ENCODE data around the gene EFCAB14. TPM values are rescaled to one million over a fixed set of nuclear protein-coding genes. Genes with fewer than 3 reads are reported as not detected.
"Not testable (repeated sequence)": the region's sequence is repeated elsewhere in the genome, so short reads cannot be mapped to it uniquely, and the experiment has no call there.

Gene EFCAB14
- total RNA-seq, 1 donor from 2014 or later = 59.5 TPM

DNA sequence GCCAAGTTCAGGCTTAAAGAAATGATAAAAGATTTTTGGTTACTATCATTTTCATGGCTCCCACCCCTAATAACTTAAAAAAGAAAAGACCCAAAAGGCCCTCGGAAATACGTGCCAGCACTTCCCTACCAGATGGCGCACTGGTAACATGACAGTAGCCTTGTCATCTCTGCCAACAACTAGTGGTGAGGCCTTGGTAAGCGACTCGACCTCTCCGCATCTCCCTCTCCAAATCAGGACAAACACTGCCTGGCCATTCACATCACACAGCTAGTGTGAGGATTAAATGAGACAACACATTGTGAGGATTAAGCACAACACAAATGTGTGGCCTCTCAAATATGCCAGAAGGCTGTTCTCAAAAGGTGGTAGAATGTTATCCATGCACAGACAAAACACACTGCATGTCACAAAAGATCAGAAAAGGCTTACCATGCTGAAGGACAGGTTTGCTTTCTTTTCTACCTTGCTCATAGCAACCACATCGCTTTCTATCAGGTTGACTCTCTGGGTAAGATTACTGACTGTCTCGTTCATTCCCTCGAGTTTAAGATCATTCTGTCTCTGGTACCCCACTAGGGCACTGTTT, 30.9 kb downstream of the EFCAB14 start:
- DNase-seq (ENCODE audit: low spot score) = no peak

DNA sequence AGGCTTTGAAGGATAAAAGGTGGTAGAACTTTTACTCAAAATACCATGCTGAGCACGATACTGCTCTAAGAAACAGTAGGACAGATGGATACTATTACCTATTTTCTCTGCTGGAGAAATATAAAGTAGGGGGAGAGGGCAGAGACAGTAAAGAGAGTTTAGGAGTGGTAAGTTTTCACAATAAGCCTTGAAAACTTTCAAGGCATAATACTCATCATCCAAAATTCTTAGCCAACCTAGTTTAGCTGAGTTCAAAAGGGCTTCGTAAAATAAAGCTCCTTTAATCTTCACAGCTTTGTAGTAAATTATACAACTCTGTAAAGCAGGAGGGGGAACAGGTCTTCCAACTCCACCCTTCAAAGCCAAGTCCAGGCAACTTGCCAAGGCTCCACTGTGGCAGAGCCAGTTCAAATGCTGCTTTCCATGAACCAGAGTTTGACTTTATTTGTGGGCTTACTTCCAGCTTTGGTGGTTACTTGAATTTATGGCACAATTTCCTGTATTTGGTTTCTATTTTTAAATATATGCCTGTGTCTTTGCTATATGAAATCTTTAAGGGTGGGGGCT, 31.7 kb downstream of the EFCAB14 start:
- peak; percentile 93 for DNase-seq (ENCODE audit: low spot score)

DNA sequence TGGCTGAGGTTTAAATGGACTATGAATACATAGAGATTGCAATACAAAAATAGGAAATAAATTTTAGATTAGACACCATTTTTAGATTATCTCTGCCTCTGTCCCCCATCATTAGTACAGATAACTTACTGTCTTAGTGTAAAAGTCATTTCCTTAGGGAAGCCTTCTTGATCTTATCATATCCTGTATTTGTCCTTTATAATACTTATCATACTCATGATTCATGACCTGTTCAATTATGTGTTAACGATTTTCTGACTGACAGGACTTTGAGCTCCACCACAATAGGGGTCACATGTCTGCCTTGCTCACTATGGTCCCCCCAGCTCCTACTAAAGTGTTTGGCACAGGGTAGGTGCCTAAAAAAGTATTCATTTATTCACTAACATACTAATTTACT, 32.7 kb downstream of the EFCAB14 start:
- DNase-seq (ENCODE audit: low spot score) = no peak

DNA sequence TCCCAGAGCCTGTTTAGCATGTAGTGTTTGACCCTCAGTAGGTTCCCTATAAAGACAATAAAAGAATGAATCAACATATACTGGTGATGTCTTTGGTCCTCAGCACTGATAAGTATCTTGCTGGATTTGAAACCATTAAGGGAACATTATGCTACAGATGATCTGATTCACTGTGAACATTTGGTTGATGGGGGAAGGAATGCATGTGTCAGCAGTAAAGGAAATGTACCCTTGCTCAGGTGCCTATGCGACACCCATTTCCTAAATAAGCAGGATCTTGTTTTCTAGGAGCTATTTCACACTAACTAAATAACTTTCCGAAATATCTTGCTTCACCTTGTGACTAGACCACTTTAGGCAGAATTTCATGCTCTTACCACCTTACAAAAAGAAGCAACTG, 34.2 kb downstream of the EFCAB14 start:
- DNase-seq (ENCODE audit: low spot score) = no peak

DNA sequence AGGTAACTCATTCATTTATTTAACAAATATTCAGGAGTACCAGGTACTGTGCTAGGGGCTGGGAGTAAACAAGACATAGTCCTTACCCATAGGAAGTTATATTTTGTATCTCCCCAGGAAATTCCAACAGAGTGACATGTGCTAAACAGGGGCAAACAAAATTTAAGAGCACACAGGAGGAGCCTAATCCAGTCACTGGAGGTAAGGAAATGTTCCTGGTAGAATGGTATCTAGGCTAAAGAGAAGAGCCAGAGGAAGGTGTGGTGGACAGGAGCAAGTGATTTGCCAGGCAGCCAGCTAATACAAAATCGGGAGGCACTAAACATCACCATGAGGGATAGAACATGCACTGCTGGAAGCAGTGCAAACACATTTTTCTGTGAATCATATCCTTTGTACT, 36.9 kb downstream of the EFCAB14 start:
- no peak for DNase-seq (ENCODE audit: low spot score)

DNA sequence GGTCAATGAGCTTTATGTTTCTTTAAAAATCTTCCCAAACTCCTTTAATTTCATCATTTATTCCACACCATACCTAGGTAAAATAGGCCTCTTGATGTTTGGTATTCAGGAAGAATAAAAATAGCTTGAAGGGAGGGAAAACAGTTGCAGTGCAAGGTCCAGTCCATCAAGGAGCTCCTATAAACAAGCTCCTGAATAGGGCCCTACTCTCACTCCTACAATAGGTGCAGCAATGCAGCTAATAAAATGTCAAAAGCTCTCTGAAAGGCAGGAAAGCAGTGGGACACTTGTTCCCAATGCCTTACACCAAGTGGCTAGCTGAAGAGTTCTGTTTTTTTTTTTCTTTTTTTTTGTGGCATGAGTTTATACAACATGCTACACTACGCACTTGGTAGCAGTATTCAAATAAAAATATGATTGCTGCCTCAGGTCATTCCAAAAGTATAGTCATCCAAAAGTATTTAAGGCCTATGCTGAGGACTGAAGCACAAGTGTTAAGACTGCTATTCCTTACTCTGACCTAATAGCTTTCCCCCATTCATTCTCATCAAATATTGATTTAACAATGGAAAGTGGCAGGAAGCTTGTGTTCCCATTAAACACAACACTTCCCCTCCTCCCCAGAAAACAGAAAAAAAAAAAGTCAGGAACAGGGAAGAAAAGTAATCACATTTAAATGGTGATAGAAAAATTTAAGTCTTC, 37.4 kb downstream of the EFCAB14 start:
- DNase-seq (ENCODE audit: low spot score) = no peak

DNA sequence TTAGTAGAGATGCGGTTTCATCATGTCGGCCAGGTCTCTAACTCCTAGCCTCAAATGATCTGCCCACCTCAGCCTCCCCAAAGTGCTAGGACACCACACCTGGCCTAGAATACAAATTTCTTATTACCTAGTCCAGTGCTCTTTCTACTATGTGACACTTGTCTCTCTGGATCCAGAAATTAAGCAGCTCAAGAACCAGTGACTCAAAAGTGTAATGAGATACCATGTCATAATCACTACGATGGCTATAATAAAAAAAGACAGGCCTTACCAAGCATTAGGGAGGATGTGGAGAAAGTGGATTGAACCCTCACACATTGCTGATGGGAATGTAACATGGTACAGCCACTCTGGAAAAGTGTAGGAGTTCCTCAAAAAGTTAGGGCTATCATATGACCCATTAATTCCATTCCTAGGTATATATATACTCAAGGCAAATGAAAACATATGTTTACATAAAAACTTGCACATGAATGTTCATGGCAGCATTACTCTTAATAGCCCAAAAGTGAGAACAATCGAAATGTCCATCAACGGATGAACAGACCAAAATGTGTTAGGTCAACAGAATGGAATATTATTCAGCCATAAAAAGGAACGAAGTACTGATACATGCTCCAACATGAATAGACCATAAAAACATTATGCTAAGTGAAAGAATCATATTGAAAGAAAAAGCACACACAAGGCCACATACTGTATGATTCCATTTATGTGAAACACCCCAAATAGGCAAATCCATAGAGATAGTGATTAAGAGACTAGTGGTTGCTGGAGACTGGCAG, 38.9 kb downstream of the EFCAB14 start:
- no peak for DNase-seq (ENCODE audit: low spot score)

DNA sequence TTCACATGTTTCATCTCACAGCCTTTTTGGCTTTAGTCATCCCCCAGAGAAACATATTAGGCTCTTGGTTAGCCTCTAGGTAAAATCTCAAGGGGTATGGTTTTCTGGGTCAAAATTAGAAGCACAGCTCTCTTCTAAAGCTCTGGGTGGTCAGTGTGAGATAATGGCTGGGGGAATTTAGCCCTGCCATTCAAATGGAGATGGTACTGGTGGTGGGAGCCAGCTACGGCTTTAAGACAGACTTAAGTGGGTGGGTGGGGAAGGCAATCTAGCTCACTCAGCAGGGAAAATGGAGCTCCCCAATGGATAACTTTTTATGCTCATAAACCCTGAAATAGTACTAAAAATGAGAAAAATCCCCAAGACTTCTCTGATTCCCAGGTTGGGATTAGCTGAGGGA, 41.6 kb downstream of the EFCAB14 start:
- no peak for DNase-seq (ENCODE audit: low spot score)

DNA sequence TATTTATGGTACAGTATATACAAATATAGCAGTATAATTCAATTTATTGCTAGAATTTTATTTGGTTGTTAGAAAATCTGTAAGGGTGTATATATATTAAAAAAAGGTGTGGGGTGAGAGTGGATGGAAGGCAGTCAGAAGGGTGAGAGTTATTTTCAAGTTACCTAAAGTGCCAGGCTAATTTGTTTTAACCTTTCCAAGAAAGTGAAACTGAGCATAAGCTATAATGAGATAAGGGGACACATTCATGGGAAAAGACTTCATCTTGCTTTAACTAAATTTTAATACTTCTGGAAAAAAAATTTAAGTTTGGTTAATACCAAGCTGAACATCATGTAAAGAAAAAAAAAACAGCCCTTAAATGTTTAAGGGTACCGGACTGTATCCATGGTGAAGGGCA, 42.4 kb downstream of the EFCAB14 start:
- no peak for DNase-seq (ENCODE audit: low spot score)

DNA sequence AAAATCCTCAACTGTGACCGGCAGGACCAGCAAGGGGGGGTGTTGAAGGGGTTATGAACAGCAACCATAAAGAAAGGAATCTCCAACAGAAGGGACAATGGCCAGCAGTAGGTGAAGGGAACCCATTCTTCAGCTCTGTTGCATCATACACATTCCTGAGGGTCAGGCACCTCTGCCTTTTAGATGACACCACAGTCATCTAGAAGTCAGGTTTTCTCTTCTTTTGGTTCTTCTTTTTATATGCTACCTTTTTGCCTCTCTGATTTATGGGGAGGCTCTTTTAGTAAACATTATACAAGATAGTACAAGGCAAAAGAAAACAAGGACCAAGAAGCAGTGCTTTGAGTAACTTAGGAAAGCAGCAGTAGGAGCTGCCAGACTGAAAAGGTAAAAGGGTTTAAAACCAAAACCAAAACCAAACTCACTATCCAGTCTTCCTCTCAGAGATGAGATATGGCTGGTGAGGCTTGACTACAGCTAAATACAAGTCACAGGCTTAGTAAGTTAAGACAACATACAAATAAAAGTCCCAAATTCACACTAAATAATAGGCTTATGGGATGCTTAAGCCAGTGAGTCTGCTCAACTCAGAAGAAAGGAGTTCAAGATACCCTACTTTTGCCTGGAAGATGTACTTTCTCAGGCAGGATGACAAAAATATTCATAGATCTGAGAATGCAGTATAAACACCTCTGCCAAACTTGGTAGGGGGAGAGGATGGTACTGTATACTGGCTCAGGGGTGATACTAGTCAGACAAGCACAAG, 43.2 kb downstream of the EFCAB14 start:
- no peak for DNase-seq (ENCODE audit: low spot score)

DNA sequence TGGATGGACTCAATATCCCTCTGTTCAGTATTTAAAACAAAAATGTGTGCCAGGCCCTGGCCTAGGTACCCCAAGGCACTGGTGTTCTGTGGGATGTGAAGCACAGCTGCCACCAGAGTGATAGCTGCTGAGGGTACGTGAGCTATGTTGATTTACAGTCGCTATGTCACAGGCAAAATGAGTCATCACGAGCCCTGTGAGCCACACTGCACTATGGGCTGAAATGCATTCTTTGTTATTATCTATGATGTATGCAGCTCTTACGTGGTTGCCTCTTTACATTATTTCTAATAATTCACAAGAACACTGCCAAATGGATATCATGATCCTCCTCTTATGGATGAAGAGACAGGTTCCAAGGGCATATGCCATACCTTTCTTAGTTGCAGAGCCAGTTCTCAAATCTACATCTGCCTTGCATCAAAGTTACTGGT, 45.1 kb downstream of the EFCAB14 start:
- DNase-seq (ENCODE audit: low spot score) = no peak

DNA sequence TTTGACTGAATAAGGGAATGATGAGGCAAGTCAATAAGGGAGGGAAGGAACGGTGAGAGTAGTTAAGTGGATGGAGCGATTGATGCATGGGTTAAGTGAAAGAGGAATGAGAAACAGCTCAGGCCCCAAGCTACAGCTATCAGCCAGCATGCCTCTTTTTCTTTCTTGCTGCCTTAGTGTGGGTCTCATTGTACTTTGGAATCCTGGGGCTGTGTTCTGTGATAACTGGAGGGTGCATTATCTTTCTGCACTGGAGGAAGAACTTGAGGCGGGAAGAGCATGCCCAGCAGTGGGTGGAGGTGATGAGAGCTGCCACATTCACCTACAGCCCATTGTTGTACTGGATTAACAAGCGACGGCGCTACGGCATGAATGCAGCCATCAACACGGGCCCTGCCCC, 46.2 kb downstream of the EFCAB14 start:
- no peak for DNase-seq (ENCODE audit: low spot score)

DNA sequence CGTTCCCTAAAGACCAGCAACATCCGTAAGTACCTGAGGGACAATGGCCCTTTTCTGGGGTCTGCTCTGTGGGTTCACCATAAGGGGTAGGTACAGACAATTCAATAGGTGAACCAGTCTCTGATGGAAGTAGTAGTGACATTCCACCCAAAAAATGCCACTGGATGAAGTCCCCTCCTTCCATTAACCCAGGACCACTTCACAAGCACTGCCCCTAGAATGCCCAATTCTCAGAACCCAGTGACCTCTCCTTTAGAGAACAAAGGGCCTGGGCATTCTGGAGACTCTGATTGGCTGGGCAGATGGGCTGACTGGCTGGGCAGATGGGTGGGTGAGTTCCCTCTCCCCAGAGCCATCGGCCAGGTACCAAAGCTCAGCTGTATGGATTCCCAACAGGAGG, 47.4 kb downstream of the EFCAB14 start, which contains the start of gene TEX38:
Gene TEX38, plus strand, starts transcription at position 301 of the 400 bp plus-strand sequence. Its CDS starts 81 bp downstream, at position 382.
- no peak for DNase-seq (ENCODE audit: low spot score)

DNA sequence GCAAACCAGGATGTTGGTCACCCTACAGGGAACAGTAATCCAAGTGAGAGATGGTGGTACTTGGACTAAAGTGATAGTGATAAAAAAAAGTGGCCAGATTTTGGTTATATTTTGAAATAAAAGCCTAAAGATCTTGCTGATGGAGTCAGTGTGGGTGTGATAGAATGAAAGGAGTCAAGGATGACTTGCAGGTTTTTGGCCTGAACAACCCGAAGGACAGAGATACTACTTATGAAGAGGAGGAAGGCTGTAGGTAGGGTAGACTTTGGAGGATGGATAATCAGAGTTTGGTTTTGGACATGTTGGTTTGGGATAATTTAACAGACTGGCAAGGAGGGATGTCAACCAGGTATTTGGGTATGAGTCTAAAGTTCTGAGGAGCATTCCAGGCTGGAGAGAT, 48.8 kb downstream of the EFCAB14 start:
- no peak for DNase-seq (ENCODE audit: low spot score)

DNA sequence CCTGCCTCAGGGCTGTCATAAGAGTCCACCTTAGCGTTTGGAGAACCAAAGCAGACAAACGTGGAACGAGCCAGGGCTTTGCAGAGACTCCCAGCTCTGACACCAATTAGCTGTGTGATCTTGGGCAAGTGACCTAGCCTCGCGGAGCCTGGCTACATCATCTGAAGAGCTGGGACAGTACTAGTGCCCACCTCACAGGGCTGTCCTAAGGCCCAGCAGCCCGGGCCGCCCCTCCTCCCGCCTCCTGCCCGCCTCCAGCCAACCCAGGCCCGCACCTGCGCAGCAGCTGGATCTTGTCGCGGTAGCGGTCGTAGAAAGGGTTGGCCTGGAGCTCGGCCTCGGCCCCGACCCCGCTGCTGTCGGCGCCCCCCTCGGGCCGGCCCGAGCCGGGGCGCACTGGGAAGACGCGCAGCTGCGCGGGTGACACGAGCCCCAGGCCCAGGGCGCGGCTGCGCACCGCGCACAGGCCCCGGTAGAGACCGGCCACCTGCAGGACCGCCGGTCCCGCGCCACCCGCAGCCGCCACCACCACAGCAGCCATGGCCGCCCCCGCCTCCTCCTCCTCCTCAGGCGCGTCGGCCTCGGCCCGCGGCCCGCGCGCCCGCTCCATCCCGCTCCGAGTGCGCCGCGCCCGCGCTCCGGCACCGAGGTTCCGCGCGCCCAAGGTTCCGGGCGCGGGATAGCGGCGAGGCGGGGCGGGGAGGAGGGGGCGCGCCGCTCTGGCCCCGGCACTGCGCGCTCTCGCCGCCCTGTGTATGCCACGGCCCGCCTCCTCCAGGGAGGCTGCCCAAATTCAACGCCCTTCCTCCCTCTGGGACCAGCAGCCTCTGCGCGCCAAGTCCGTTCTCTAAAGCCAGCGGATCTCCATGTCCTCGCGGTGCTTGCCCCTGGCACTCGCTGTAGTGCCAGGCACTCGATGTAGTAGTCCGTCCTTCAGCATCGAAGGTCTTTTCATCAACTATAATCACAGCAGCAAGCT, 50.8 kb downstream of the EFCAB14 start, which contains the start of gene ATPAF1:
Gene ATPAF1, minus strand, starts transcription at position 583 of the 979 bp plus-strand sequence. Its CDS starts 42 bp downstream, at position 541.
- peak; percentile 80 for DNase-seq (ENCODE audit: low spot score)

DNA sequence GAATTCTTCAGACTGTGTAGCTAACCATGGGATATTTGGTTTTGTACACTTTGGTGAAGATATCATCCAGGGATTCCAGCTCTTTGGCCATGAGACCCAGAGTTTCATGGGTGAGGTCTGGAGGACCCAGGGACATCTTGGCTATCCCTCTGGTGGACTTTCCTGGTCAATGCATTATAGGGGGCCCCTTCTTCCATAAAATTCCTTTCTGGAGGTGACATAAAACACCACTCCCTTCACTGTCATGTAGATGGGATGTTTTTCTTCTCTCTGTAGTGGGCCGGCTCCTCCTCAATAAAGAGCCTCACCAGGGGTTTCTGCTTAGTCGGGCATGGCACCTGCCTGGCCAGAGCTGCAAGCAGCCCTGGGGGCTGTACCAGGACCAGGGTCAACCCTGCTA, 52.9 kb downstream of the EFCAB14 start:
- no peak for DNase-seq (ENCODE audit: low spot score)

DNA sequence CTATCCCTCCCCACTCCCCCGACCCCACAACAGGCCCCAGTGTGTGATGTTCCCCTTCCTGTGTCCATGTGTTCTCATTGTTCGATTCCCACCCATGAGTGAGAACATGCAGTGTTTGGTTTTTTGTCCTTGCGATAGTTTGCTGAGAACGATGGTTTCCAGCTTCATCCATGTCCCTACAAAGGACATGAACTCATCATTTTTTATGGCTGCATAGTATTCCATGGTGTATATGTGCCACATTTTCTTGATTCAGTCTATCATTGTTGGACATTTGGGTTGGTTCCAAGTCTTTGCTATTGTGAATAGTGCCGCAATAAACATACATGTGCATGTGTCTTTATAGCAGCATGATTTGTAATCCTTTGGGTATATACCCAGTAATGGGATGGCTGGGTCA, 56.0 kb downstream of the EFCAB14 start:
- not testable (repeated sequence) for DNase-seq (ENCODE audit: low spot score)

DNA sequence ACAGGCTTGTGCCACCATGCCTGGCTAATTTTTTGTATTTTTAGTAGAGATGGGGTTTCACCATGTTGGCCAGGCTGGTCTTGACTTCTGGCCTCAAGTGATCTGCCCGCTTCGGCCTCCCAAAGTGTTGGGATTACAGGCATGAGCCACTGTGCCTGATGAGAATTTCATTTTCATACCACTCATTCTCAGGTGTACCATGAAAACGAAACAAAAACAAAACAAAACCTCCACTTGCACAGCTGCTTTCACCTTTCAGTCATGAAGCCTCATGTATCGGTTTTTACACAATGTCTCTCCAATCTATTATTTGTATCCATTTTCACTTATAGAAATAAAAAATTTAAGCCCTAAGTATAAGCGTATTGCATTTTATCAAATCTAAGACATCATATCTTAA, 58.8 kb downstream of the EFCAB14 start:
- not testable (repeated sequence) for DNase-seq (ENCODE audit: low spot score)

DNA sequence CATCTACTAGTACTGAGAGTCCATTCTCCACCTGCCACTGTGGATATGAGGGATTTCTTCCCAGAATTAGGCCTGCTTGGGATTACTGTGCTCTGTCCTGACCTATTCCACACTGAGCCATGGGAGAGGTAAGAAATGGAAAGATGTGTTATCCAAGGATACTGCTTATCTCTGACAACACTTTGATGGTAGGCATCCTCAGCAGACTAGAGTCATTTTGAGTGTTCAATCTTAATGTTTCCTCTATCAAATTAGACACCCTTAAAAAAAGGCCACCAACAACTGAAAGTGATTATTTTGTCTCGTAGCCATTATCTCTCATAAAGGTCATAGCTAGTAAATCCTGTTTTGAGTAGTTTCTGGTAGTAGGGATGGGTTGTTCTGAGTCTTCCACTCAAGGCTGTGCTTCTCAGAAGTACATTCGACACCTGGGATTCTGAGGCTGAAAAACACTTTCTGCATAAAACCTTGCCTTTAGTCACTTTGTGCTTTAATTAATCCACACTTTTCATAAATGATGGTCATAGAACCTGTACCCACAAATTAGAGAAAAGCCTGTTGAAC, 59.5 kb downstream of the EFCAB14 start:
- no peak for DNase-seq (ENCODE audit: low spot score)

DNA sequence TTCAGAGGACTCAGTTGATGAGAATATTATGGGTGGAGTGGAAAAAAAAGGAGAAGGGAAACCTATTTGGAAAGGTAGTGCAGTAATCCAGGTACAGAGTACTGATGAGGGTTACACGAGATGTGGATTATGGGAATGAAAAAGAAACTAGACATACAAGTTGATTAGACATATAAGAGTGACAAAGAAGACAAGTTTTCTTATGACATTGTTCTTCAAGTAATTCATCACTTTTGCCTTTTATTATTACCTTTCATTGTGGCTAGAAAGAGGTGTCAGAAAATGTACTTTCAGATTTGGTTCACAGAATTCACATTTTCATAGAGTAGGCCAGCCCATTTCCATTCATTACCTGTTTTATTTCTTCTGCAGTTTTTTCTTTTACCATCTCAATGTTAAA, 61.1 kb downstream of the EFCAB14 start:
- no peak for DNase-seq (ENCODE audit: low spot score)
